GM12873 (cell line): ENCODE measurements around the gene OPN3.

ENCODE experiments used
- CTCF ChIP-seq: IDR thresholded peaks from 2 replicates; pipeline ENCODE4 v1.5.1; 2012; ENCODE audit warnings: low read depth, mild to moderate bottlenecking, moderate library complexity, low read length, control low read depth; ENCODE audit not compliant: insufficient read depth; ENCODE audit errors: missing control alignments

Gene OPN3

GRCh38 chr1:241610056-241610815, 29.9 kb downstream of the OPN3 start:
- TF ChIP-seq CTCF = no peak

- TF ChIP-seq CTCF = no peak
Measured at GRCh38 chr1:241608379-241609033, 31.7 kb downstream of the OPN3 start.

GRCh38 chr1:241607497-241607896, 32.7 kb downstream of the OPN3 start:
- TF ChIP-seq CTCF = no peak

- TF ChIP-seq CTCF = no peak
Measured at GRCh38 chr1:241606544-241606943, 33.6 kb downstream of the OPN3 start.

- peak; percentile 43 for TF ChIP-seq CTCF
Measured at GRCh38 chr1:241605146-241605805, 34.9 kb downstream of the OPN3 start.

- no peak for TF ChIP-seq CTCF
Measured at GRCh38 chr1:241603731-241604245, 36.4 kb downstream of the OPN3 start.

GRCh38 chr1:241600496-241600901, 39.7 kb downstream of the OPN3 start:
- no peak for TF ChIP-seq CTCF
